Measurements from ENCODE around the gene RLF.
"Not testable (repeated sequence)": the region's sequence is repeated elsewhere in the genome, so short reads cannot be mapped to it uniquely, and the experiment has no call there.

Gene RLF

DNA sequence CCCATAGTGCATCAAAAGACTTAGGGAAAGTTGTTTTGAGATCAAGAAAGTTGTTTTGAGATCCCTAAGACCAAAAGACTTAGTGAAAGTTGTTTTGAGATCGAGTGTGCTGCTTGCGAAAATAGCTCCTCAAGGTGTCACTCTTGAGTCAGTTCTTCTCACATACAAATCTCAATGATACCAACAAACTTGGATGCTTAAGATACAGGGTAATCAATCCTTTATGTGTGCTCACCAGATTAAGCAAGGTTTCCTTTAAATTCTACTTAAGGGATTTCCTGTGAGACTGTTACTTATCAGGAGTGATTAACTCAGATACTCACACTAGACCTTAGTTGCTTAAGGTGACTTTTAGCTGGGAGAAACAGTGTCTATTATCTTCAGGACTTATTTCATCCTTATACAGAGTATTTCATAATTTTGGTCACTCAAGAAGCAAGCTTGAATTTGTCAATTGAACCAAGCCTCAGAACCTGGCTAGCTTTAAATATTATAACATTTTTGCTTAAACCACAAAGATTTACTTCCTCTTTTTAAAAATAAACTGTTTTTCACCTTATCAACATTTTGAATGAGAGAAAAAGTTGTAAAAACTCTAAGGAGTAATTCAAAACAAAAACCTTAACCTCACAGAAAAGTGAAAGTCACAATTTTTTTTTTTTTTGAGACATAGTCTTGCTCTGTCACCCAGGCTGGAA is 8.0 kb upstream of the RLF start:
- Mint-ChIP-seq H3K4me1 (ENCODE audit: low read depth in 2 of 2) (no peaks in the 10 kb centered on the region), H3K36me3 (ENCODE audit: insufficient read depth) (no peaks in the 10 kb centered on the region), H3K27me3 (peaks cover 9 to 13% of the 10 kb centered on the region in 2 donors), H3K4me3 (no peak overlapping the region), H3K27ac (no peak overlapping the region), H3K9me3 (no peaks in the 10 kb centered on the region)
- ATAC-seq (replicated peaks) (peak; percentile 79), DNase-seq (peak; percentile 32 to 42 (median 37))

DNA sequence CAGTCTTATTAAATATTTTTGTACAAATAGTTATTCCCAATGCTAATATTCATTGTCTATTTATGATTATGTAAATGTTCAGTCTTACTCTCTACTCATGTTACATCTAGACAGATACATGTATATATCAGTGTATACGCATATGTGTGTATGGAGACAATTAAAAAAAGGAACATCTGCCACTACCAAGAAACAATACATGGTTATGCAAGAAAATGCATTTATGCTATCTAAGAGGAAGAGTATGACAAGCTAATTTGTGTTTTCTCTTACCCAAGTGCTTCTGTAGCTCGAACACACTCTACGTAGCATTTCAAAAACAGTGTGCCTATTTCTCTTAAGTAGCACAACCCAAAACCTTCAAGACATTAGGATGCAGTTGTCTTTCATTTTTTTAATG is 6.1 kb upstream of the RLF start:
- ATAC-seq (replicated peaks) (no peak), DNase-seq (no peak)
- Mint-ChIP-seq H3K4me1 (ENCODE audit: low read depth in 2 of 2) (no peaks in the 10 kb centered on the region), H3K9me3 (no peaks in the 10 kb centered on the region), H3K4me3 (no peak overlapping the region), H3K27me3 (no peaks in the 10 kb centered on the region), H3K27ac (no peak overlapping the region), H3K36me3 (ENCODE audit: insufficient read depth) (no peaks in the 10 kb centered on the region)

- H3K9me3 Mint-ChIP-seq = no peaks in the 10 kb centered on the region
- ATAC-seq (replicated peaks) (no peak), DNase-seq (no peak)
- peaks cover 3% of the 10 kb centered on the region in 2 donors for H3K4me1 Mint-ChIP-seq (ENCODE audit: low read depth in 2 of 2)
- no peaks in the 10 kb centered on the region for H3K36me3 Mint-ChIP-seq (ENCODE audit: insufficient read depth)
- H3K4me3 Mint-ChIP-seq = no peak overlapping the region
- H3K27me3 Mint-ChIP-seq = no peaks in the 10 kb centered on the region
- H3K27ac Mint-ChIP-seq = no peak overlapping the region
Observed at GRCh38 chr1:40155910-40156309, 5.3 kb upstream of the RLF start.

DNA sequence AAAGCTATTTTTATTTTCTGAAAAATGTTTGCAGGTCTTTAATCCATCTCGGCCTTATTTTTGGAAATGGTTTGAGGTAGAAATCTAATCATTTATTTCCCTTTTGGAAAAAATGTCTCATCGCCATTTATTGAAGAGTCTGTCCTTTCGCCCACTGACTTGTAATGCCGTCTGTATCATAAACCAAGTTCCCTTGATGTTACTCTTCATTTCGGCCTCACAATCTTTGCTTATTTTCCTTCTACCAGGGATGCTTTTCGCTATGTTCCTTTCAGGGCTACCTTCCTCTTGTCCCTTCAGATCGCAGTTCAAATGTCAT is 422 bp upstream of the RLF start:
- Mint-ChIP-seq H3K4me1 (ENCODE audit: low read depth in 2 of 2) (peaks cover 13 to 15% of the 10 kb centered on the region in 2 donors), H3K27ac (no peak overlapping the region), H3K36me3 (ENCODE audit: insufficient read depth) (no peaks in the 10 kb centered on the region)

GRCh38 chr1:40161888-40162397 is 756 bp downstream of the RLF start:
- H3K27me3 Mint-ChIP-seq = no peaks in the 10 kb centered on the region
- peaks cover 17 to 20% of the 10 kb centered on the region in 2 donors for H3K4me1 Mint-ChIP-seq (ENCODE audit: low read depth in 2 of 2)
- no peak overlapping the region for H3K4me3 Mint-ChIP-seq
- no peaks in the 10 kb centered on the region for H3K9me3 Mint-ChIP-seq
- no peak for ATAC-seq (replicated peaks)
- no peaks in the 10 kb centered on the region for H3K36me3 Mint-ChIP-seq (ENCODE audit: insufficient read depth)
- no peak overlapping the region for H3K27ac Mint-ChIP-seq
- DNase-seq = no peak

More for the DNA sequence above, 422 bp upstream of the RLF start:
- Mint-ChIP-seq H3K27me3 (no peaks in the 10 kb centered on the region), H3K4me3 (no peak overlapping the region), H3K9me3 (no peaks in the 10 kb centered on the region)
- ATAC-seq (replicated peaks) (no peak), DNase-seq (no peak)

DNA sequence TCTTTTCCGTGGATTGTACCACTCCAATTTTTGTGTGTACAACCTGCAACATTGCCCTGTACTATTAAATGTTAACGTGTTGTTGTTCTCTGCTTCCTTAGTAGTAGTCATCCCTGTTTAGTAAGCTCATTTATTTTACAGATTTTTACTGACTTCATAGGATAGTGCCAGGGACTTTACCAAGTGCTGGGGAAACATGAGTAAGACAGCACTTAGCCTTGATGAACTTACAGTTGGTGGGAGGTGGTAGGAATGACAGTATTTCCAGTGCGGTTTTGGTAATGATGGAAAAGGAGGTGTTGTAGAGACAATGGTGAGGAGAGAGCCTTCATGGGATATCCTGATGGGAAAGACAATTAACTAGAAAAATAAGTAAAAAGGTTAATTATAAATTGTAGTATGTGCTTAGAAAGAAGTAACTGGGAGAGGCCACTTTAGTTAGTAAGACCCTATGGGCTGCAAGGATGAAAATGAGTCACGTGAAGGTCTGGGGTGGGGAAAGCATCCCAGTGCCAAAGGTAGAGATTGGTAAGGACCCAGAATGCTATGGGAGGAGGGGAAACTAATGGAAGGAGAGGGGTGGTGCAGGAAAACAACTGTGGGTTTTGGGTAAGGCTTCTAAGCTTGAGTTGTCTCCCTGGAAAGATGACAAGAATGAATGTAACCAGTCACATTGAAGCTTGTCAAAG is 1.7 kb downstream of the RLF start:
- Mint-ChIP-seq H3K4me1 (ENCODE audit: low read depth in 2 of 2) (peaks cover 20 to 21% of the 10 kb centered on the region in 2 donors), H3K9me3 (no peaks in the 10 kb centered on the region)
- no peak for ATAC-seq (replicated peaks)

DNA sequence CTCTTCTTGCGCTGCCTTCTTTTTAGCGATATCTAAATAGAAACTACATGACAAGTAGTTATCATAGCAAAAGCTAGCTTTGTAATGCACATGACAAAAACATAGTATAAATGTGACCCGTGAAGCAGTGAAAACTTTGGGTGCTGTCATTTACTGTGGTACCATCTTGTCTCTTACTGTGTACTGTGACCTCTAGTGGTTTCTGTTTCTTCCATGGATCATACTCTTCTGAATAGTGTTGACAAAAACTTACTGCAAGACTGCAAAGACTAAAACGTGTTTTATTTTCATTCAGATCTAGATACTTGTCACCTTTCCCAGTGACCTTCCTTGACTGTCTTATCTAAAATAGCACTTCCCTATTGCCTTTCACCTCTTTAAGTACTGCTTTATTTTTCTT is 6.1 kb downstream of the RLF start:
- DNase-seq (no peak), ATAC-seq (replicated peaks) (no peak)
- Mint-ChIP-seq H3K9me3 (no peaks in the 10 kb centered on the region), H3K4me3 (no peak overlapping the region), H3K36me3 (ENCODE audit: insufficient read depth) (peaks cover 4% of the 10 kb centered on the region), H3K27me3 (no peaks in the 10 kb centered on the region), H3K27ac (peak overlapping the region in 1 of 2 donors; percentile 10), H3K4me1 (ENCODE audit: low read depth in 2 of 2) (peaks cover 14 to 22% of the 10 kb centered on the region in 2 donors)

More for the DNA sequence above, 1.7 kb downstream of the RLF start:
- Mint-ChIP-seq H3K36me3 (ENCODE audit: insufficient read depth) (no peaks in the 10 kb centered on the region), H3K27ac (no peak overlapping the region), H3K4me3 (no peak overlapping the region), H3K27me3 (no peaks in the 10 kb centered on the region)
- DNase-seq = no peak

DNA sequence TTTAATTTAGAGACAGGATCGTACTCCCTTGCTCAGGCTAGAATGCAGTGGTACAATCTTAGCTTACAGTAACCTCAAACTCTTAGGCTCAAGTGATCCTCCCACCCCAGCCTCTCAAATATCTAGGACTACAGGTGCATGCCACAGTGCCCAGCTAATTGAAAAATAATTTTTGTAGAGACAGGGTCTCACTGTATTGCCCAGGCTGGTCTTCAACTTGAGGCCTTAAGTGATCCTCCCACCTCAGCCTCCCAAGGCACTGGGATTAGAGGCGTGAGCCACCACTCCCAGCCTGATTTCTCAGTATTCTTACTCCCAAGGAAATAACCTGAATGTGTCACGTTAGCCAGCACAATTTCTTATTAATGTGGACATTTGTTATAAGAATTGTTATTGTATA is 9.8 kb downstream of the RLF start:
- Mint-ChIP-seq H3K9me3 (no peaks in the 10 kb centered on the region), H3K36me3 (ENCODE audit: insufficient read depth) (peaks cover 16% of the 10 kb centered on the region), H3K27ac (no peak overlapping the region), H3K4me3 (no peak overlapping the region), H3K4me1 (ENCODE audit: low read depth in 2 of 2) (peaks cover 14 to 36% of the 10 kb centered on the region in 2 donors), H3K27me3 (no peaks in the 10 kb centered on the region)
- DNase-seq (no peak), ATAC-seq (replicated peaks) (no peak)

DNA sequence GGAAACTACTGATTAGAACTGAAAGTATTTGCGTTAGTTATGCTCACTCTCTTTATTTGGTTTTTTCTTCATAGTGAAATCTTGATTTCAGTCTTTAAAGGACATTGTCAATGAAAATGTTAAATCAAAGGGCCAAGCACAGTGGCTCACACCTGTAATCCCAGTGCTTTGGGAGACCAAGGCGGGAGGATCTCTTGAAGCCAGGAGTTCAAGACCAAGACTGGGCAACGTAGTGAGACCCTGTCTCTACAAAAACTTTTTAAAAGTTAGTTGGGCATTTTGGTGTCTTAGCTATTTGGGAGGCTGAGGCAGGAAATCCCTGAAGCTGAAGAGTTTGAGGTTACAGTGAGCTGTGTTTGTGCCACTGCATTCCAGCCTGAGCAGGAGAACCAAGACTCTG is 13.6 kb downstream of the RLF start:
- Mint-ChIP-seq H3K27ac (no peak overlapping the region), H3K4me1 (ENCODE audit: low read depth in 2 of 2) (peaks cover 16 to 56% of the 10 kb centered on the region in 2 donors), H3K36me3 (ENCODE audit: insufficient read depth) (peaks cover 21% of the 10 kb centered on the region), H3K9me3 (no peaks in the 10 kb centered on the region), H3K27me3 (no peaks in the 10 kb centered on the region), H3K4me3 (no peak overlapping the region)
- DNase-seq (no peak), ATAC-seq (replicated peaks) (no peak)

GRCh38 chr1:40176989-40177388 is 15.8 kb downstream of the RLF start:
- H3K27me3 Mint-ChIP-seq; H3K4me3 Mint-ChIP-seq; H3K27ac Mint-ChIP-seq; H3K9me3 Mint-ChIP-seq; DNase-seq; ATAC-seq (replicated peaks): not testable (repeated sequence)
- peaks cover 22% of the 10 kb centered on the region for H3K36me3 Mint-ChIP-seq (ENCODE audit: insufficient read depth)
- H3K4me1 Mint-ChIP-seq (ENCODE audit: low read depth in 2 of 2) = peaks cover 25 to 66% of the 10 kb centered on the region in 2 donors

DNA sequence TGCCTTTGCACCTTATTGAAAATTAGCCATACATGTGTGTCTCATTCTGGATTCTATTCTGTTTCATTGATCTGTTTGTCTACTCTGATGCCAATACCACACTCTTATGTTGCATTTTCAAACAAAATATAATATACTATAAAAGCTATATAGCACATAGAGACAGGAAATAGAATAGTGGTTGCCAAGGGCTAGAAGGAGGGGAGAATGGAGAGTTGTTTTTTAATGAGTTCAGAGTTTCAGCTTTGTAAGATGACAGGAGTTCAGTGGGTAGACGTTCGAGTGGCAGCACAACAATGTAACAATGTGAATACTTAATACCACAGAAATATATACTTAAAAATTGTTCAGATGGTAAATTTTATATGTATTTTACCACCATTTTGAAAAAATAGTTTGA is 17.0 kb downstream of the RLF start:
- no peaks in the 10 kb centered on the region for H3K27me3 Mint-ChIP-seq
- H3K4me1 Mint-ChIP-seq (ENCODE audit: low read depth in 2 of 2) = peaks cover 31 to 68% of the 10 kb centered on the region in 2 donors

DNA sequence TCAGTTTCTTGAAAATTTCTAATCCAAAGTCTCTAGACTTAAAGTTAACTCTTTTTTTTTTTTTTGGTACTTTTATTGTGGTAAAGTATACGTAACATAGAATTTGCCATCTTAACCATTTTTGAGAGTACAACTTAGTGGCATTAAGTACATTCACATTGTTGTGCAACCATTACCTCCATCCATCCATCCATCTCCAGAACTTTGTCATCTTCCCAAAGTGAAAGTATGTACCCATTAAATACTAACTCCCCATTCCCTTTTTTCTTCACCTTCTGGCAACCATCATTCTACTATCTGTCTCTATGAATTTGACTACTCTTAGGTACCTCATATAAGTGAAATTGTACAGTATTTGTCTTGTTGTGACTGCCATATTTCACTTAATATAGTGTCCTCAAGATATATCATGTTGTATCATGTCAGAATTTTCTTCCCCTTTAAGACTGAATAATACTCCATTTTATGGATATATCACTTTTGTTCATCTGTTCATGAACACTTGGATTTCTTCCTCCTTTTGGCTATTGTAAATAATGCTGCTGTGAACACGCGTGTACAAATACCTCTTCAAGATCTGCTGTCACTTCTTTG is 18.4 kb downstream of the RLF start:
- no peaks in the 10 kb centered on the region for H3K27me3 Mint-ChIP-seq
- ATAC-seq (replicated peaks) = no peak
- H3K4me3 Mint-ChIP-seq = no peak overlapping the region
- no peaks in the 10 kb centered on the region for H3K9me3 Mint-ChIP-seq
- peaks cover 14% of the 10 kb centered on the region for H3K36me3 Mint-ChIP-seq (ENCODE audit: insufficient read depth)
- H3K27ac Mint-ChIP-seq = no peak overlapping the region
- H3K4me1 Mint-ChIP-seq (ENCODE audit: low read depth in 2 of 2) = peaks cover 34 to 72% of the 10 kb centered on the region in 2 donors
- DNase-seq = no peak

More for the DNA sequence above, 17.0 kb downstream of the RLF start:
- no peak for ATAC-seq (replicated peaks)
- no peaks in the 10 kb centered on the region for H3K9me3 Mint-ChIP-seq
- H3K27ac Mint-ChIP-seq = no peak overlapping the region
- H3K36me3 Mint-ChIP-seq (ENCODE audit: insufficient read depth) = peaks cover 18% of the 10 kb centered on the region
- no peak overlapping the region for H3K4me3 Mint-ChIP-seq
- DNase-seq = no peak

- Mint-ChIP-seq H3K27ac (peak overlapping the region in 1 of 2 donors; percentile 67), H3K27me3 (no peaks in the 10 kb centered on the region), H3K9me3 (no peaks in the 10 kb centered on the region), H3K36me3 (ENCODE audit: insufficient read depth) (peaks cover 10% of the 10 kb centered on the region), H3K4me3 (no peak overlapping the region), H3K4me1 (ENCODE audit: low read depth in 2 of 2) (peaks cover 40 to 73% of the 10 kb centered on the region in 2 donors)
- ATAC-seq (replicated peaks) = no peak
- no peak for DNase-seq
Observed at GRCh38 chr1:40183055-40183710, 22.0 kb downstream of the RLF start.

Measured in effector memory CD8-positive, alpha-beta T cell (primary cell).